Uterus (tissue), 2 donors: ENCODE data around the gene TBC1D5.

Experiments
- POLR2A ChIP-seq, 2 donors: fragments of 450-650 bp; IDR thresholded peaks; one replicate each; pipeline ENCODE4 v1.6.1; 2016; ENCODE audit warnings: antibody characterized with exemption in 2 of 2, mild to moderate bottlenecking in 1 of 2, moderate library complexity in 1 of 2
- TF ChIP-seq, protein P1 (sequence below), 4 experiments: fragments of 200-600 bp in 2 of 4; fragments of 450-650 bp in 2 of 4; sonication (generic) in 2 of 4; IDR thresholded peaks; one replicate each; pipeline ENCODE4 v1.5.1; 2016 to 2019; ENCODE audit warnings: antibody characterized with exemption in 4 of 4, mild to moderate bottlenecking in 2 of 4, moderate library complexity in 1 of 4

DNA sequence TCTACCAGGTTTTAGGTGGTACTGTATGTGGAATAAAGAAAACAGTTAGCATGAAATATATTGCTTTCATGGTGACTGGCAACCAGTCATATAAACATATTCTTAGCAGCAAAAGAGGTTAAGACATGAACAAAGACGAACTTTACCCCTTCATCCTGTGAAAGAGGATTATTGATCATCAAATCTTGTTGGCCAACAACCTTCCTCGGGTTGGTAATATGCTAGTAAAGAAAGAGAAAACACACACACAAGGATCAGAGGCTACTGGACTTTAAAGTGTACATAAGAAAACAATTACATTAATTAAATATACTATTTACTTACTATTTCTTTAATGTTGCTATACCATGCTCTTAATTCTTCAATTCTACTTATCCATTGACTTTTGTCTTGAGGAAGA is 337.9 kb downstream of the TBC1D5 start:
- TF ChIP-seq, protein P1, sequence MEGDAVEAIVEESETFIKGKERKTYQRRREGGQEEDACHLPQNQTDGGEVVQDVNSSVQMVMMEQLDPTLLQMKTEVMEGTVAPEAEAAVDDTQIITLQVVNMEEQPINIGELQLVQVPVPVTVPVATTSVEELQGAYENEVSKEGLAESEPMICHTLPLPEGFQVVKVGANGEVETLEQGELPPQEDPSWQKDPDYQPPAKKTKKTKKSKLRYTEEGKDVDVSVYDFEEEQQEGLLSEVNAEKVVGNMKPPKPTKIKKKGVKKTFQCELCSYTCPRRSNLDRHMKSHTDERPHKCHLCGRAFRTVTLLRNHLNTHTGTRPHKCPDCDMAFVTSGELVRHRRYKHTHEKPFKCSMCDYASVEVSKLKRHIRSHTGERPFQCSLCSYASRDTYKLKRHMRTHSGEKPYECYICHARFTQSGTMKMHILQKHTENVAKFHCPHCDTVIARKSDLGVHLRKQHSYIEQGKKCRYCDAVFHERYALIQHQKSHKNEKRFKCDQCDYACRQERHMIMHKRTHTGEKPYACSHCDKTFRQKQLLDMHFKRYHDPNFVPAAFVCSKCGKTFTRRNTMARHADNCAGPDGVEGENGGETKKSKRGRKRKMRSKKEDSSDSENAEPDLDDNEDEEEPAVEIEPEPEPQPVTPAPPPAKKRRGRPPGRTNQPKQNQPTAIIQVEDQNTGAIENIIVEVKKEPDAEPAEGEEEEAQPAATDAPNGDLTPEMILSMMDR (IDR thresholded peaks at IDR 0.05) = no peak
- TF ChIP-seq POLR2A (IDR thresholded peaks at IDR 0.05) = no peak
